ENCODE results near the gene KRT8.
"Not testable (repeated sequence)": the region's sequence is repeated elsewhere in the genome, so short reads cannot be mapped to it uniquely, and the experiment has no call there.

Gene KRT8

GRCh38 chr12:52874573-52875435 is 30.1 kb downstream of the KRT8 start:
- DNase-seq (ENCODE audit: low read depth): no peak

DNA sequence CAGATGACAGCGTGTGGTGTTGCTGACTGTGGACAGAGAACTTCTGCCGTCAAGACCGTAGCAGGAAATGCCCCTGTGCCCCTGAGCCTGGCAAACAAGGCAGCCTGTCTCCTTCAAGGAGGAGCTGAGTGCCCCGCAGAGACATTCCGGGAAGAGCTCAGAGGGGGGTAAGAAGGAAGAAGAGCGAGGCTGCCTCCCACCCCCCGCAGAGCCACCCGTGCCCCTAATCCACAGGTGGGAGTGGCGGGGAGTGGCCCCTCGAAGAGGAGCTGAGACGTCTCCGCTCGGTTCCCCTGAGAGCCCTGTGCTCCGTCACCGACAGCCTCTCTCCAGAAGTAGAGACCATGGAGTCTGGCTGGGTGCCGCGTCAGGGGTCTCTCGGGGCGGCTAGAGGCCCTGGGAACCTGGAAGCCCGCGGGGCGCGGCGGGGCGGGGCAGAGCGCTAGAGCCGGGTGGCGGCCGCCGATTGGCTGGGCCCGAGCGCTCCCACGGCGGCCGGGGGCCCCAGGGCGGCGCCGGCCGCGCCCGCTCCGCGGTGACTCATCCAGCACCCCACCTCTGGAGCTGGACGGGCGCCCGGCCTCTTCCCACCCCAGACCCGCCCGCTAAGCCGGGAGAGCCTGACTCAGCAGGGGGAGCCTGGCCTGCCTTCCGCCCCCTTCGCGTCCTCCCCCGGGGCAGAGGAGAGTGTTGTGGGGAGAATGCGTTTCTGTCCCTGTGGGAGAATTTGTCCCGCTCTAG is 30.9 kb downstream of the KRT8 start:
- peak; percentile 52 for DNase-seq (ENCODE audit: low read depth)

GRCh38 chr12:52873513-52873831 is 31.4 kb downstream of the KRT8 start:
- DNase-seq (ENCODE audit: low read depth): no peak

- DNase-seq (ENCODE audit: low read depth): no peak
Measured at GRCh38 chr12:52872644-52873389, 32.1 kb downstream of the KRT8 start.

DNA sequence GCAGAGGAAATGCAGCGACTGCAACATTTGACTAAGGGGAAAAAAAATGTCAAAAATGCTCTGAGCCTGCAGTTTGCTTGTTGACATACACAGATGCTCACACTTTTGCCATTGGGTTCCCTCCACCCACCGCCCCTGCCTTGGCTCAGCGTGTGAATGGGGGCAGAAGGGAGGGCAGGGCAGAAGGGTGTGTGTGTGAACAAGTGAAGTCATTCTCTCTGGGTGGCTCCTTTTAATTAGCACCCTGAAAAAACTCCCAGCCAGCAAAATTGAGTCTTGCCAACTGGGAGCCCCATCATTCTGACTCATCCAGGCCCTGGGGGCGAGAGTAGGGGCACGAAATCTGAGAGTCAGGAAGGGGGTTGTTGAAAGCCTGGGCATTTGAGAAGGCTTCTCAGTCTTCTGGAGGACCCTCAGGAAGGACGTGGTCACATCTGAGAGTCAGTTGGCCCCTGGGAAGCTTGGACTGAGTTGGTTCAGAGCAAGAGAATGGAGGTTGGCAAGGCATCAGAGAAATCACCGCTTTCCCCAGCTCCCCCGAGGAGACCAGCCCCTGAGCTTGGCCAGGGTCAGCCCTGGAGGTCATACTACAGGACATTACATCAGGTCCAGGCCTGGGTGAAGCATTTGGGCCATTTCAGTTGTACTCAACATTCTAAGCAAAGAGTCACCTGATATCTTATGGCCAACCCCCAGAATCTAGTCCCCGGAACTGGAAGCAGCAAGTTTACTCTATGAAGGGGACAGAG is 33.4 kb downstream of the KRT8 start:
- no peak for DNase-seq (ENCODE audit: low read depth)

DNA sequence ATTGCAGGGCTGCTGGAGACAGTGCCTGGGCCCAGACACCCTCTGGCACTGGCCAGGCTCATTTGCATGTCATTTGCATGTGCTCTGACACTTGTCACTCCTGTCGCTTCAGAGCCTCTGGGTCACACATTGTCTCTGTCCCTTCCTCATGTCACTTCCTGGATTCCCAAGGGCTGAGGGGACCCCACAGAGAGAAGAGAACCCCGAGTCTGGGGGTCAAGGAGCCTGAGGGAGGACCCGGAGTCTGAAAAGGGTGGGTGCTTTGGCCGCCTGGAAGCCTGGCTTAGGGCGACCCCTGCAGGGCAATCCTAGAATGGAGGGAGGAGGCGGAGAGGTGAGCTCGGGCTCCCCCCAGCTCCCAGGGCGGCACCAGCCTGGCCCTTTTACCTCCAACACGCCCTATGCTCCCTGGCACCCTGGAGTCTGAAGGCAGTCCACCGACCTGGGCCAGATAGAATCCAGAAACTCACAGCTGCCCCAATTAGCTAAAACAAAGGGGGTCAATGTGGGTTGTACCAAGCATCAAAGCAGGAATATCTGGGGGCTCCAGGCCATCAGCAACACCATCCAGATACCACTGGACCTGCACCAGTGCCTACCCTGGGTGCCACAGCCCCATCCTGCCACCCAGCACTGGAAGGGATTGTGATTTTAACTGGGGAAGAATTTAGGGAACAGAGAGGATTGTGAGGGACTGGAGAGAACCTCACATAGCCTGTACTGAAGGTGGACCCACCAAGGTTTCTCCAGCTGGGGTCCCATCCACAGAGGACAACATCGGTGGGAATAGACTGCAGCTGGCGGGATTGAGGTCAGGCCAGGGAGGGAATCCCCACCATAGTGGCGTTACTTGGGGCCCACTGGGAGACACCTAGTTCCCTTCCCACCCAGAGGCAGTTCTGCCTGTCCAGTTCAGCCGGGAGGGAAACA is 34.2 kb downstream of the KRT8 start:
- peak; percentile 75 for DNase-seq (ENCODE audit: low read depth)

DNA sequence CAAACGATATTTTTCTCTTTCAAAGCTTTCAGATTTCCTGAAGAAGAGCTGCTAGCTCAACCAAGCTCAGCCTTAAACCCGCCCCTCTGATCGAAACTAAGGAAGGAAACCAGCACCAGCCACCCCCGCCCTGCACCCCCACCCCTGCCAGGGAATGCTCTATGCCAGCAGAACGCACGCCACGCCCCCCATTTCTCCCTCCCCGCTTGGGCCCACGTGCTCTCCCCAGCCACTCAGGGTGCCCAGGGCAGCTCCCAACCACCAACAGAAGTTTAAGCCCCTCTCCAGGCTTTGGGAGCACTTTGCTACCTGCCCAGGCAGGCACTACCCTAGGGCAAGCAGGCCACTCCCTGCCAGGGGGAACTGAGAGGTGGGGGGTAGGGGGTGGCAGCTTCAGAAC is 37.2 kb downstream of the KRT8 start:
- DNase-seq (ENCODE audit: low read depth): peak; percentile 14

- no peak for DNase-seq (ENCODE audit: low read depth)
Measured at GRCh38 chr12:52867152-52867551, 37.7 kb downstream of the KRT8 start.

GRCh38 chr12:52865090-52865944 is 39.6 kb downstream of the KRT8 start:
- DNase-seq (ENCODE audit: low read depth): no peak

DNA sequence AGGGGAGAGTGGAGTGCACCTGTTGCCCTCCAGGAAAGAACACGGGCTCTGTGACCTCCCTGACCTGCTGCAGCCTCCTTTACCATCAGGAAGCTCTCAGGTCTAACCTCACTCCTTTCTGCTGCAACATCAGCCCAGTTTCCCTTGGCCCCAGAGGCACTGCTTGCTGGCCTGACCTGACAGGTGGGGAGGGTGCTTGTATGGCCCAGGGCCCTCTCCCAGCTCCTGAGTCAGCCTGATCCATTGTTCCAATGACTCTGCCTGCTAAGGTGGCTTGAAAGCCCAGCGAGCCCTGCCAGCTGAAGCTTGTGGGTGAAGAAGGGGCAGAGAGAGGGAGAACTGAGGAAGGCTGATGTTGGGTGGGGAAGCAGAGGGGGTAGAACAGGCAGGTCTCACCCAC is 42.9 kb downstream of the KRT8 start:
- DNase-seq (ENCODE audit: low read depth): no peak

DNA sequence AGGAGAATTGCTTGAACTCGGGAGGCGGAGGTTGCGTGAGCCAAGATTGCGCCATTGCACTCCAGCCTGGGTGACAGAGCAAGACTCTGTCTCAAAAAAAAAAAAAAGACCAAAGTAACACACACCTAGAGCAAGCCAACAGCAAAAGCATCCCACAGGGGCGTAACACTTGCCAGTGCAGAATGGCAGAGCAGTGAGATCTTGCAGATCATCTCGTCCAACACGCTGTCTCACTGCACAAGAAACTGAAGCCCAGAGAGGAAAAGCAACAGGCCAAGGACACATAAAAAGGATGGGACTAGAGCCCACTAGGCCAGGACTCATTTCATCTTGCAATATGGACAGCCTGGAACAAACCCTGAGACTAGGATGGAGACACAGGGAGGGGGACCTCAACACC is 43.4 kb downstream of the KRT8 start:
- DNase-seq (ENCODE audit: low read depth): no peak

- DNase-seq (ENCODE audit: low read depth): no peak
Measured at GRCh38 chr12:52860102-52860823, 44.6 kb downstream of the KRT8 start.

DNA sequence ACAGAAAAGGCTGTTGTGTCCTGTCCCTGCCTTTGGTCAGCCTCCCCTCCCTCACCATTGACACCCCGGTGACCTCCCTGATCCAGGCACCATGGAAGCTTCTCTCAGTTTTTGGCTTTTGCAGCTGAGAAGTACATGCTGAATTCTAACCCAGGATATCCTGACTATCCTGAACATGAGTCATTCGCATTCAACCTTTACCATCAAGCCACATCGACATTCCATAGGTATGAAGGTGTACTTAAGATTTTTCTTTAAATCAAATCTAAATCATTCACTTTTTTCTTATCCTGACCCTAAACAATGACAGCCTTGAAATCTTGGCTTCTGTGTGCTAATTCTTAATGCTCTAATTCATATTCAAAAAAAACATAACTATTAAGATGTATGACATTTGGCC is 47.4 kb downstream of the KRT8 start:
- no peak for DNase-seq (ENCODE audit: low read depth)

DNA sequence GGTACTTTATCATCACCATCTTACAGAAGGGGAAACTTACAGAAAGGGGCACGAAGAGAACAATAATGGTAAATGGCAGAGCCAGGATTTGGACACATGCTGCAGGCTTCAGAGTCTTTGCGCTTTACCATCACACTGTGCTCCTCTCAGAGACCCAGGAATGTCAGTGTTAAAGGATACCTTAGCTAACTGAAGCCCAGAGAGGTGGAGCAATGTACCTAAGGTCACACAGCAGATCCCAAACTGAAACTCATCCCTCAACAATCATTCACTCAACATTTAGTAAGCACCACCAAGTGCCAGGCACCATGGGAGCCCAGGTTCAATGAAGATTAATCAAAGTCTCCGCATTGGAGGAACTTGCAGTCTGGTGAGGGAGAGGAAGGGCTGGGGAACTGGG is 48.1 kb downstream of the KRT8 start:
- DNase-seq (ENCODE audit: low read depth): no peak

- not testable (repeated sequence) for DNase-seq (ENCODE audit: low read depth)
Measured at GRCh38 chr12:52856077-52856476, 48.8 kb downstream of the KRT8 start.

GRCh38 chr12:52851787-52852186 is 53.1 kb downstream of the KRT8 start:
- DNase-seq (ENCODE audit: low read depth): no peak

- DNase-seq (ENCODE audit: low read depth): no peak
Measured at GRCh38 chr12:52850681-52851080, 54.2 kb downstream of the KRT8 start.

DNA sequence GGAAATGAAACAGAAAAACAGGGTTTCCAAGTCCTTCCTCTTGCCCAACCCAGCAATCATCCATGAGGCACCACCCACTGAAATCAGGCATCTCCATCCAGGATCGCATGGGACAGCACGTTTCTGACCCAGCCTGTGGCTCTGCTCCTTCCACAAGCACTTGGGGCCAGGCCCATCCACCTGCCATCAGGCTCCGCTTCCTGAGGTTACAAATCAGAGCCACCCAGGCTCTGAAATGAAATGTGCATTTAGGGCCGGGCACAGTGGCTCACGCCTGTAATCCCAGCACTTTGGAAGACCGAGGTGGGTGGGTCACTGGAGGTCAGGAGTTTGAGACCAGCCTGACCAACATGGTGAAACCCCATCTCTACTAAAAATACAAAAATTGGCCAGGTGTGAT is 55.4 kb downstream of the KRT8 start:
- no peak for DNase-seq (ENCODE audit: low read depth)

GRCh38 chr12:52848661-52849255 is 56.1 kb downstream of the KRT8 start, which contains the start of gene KRT78:
KRT78 (minus strand) TSS chr12:52848994; CDS start chr12:52848930, 64 bp downstream.
- DNase-seq (ENCODE audit: low read depth): no peak
